HG03039 (cell line): ENCODE data around the gene PLA2G2D.

ENCODE experiments used
- ATAC-seq: cut with Tn5 transposase; IDR thresholded peaks from one replicate; pipeline ENCODE4 v1.9.1; 2021; ENCODE audit warnings: mild to moderate bottlenecking, moderate library complexity; ENCODE audit not compliant: unreplicated experiment

The PLA2G2D gene, protein sequence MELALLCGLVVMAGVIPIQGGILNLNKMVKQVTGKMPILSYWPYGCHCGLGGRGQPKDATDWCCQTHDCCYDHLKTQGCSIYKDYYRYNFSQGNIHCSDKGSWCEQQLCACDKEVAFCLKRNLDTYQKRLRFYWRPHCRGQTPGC

DNA sequence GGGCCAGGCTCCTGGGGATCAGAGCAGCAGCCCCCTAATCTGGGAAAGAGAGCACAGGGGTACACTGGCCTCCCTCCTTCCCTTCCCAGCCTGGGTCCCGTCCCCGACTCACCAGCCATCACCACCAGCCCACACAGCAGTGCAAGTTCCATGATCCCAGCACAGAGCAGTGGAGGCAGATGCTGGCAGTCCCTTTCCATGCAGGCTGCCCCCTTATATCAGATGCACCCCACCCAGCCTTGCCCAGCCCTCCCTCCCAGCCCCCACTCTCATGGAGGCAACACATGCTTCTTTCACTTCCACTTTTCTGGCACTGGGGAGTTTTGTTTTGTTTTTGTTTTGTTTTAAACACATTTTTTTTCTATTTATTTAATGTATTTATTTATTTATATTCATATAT, at the start of gene PLA2G2D:
TSS of gene PLA2G2D (minus strand) at position 190 of the 400 bp plus-strand sequence. CDS start at position 152, 38 bp downstream.
- ATAC-seq: no peak

DNA sequence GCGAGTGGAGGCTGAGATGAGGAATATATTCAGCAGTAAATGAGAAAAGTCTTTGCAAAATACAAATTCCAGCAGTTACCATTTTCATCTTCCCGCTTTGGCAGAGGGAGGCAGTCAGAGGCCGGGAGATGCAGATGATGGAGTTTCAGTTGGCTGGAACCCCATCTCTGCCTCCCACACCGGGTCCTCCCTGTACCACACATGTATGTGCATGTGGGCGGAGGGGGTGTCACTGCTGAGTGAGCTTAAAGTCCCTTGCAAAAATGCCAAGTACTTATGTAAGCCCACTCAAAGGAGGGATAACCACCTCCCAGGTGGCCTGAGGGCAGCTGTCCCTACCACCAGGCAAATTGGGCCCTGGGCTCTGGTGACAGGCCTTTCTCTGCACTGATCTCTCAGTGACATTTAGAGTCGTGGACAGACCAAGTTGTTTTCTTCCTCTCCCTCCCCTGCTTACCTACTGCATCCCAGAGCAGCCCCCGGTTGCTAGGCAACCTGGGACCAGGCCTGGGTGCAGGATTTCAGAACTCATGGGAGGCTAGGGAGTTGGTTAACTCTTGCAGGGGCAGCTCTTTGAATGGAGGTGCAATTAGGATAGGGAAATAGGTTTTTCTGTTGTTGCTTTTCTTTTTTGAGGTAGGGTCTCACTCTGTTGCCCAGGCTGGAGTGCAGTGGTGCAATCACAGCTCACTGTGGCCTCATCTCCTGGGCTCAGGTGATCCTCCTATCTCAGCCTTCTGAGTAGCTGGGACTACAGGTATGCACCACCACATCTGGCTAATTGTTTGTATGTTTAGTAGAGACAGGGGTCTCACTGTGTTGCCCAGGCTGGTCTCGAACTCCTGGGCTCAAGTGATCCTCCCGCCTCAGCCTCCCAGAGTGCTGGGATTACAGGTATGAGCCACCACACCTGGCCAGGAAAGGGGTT, 49.5 kb upstream of the PLA2G2D start:
- ATAC-seq: no peak

DNA sequence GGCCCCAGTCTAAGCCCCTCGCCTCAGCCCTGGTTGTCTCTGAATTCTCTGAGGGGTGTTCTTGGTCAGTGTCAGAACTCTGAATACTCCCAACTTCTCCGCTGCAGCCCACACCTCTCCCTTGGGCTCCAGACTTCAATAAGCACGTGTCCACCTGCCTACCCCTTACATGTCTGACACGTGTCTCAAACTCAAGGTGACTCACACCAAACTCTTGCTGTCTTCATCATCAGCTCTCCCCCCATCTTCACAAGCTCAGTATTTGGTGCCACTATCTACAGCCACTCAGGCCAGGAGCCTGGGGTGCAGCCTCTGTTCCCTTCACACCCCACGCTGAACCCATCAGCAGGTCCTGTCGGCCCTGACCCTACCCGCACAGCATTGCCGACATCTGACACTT, 47.8 kb upstream of the PLA2G2D start:
- no peak for ATAC-seq

DNA sequence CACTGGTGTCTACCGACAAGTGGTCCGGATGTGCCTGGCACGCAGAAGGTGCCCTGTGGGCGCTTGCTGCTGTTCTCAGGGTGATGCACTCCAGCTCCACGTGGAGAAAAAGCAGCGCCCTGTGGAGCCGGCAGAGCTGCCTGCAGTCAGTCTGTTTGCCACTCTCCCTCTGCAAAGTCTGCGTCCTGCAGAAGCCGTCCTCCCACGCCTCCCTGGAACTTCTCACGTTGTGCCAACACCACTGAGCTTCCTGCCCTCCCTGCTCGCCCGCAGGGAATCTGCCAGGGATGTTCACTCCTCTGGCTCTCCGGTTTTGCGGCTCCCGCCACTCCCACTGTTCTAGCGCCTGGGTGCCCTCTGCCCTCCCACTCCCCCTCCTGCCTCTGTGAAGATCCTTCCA, 46.7 kb upstream of the PLA2G2D start:
- no peak for ATAC-seq

- no peak for ATAC-seq
Measured at GRCh38 chr1:20165522-20165951, 46.2 kb upstream of the PLA2G2D start.

GRCh38 chr1:20164694-20165202, 45.4 kb upstream of the PLA2G2D start:
- no peak for ATAC-seq

GRCh38 chr1:20160034-20160433, 40.7 kb upstream of the PLA2G2D start:
- no peak for ATAC-seq

GRCh38 chr1:20158358-20159070, 39.2 kb upstream of the PLA2G2D start:
- ATAC-seq: no peak

DNA sequence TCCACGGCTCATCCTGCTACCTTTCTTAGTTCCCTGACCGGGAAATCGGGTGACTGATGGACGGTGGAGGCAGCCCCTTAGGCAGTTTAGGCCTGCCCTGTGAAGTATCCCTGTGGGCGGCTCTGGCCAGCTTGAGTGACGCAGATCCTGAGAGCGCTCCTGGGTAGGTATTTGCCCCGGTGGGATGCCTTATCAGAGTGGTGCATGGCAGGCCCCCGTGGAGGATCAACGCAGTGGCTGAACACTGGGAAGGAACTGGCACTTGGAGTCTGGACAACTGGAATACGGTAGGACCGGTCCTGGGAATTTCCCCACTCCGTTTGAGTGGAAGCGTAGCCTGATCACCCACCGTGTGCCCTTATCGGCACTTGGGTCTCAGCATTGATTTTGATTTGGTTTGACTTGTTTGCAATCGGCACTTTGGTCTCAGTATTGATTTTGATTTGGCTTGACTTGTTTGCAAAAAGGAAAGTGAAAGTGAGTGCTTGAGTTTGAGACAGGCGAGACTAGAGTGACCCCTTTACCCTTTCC, 35.0 kb upstream of the PLA2G2D start:
- ATAC-seq: no peak

DNA sequence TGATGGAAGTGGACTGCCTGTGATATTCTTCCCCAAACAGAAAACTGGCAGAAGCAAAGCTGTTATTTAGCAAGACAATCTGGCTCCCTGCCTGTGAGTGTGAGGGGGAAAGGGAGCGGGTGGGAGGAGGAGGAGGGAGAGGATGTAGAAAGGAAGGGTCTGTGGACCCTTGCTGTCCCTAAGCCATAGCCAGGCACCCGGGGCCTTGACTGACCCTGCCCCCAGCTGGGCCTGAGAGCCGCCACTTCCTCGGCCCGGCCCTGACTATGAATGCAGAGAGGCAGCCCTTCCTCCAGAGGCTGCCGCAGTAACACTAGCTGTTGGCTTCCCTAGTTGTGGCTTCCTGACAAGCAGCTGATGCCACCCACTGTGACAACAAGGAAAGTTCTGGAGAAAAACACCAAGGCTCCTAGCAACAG, 33.7 kb upstream of the PLA2G2D start:
- no peak for ATAC-seq

DNA sequence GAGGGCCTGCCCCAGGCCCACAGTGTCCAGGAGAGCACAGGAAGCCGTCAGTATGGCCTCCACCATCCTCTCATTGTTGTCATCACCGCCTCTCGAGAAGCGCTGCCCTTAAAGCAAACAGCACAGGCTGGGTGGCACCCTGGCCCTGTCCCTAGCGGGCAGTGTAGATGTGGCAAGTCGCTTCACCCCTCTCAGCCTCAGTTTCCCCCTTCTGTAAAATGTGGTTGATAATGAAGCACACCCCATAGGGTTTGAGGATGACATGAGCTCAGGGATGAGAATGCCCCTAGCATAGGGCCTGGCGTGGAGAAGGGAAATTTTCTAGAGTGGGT, 33.2 kb upstream of the PLA2G2D start:
- ATAC-seq: no peak

DNA sequence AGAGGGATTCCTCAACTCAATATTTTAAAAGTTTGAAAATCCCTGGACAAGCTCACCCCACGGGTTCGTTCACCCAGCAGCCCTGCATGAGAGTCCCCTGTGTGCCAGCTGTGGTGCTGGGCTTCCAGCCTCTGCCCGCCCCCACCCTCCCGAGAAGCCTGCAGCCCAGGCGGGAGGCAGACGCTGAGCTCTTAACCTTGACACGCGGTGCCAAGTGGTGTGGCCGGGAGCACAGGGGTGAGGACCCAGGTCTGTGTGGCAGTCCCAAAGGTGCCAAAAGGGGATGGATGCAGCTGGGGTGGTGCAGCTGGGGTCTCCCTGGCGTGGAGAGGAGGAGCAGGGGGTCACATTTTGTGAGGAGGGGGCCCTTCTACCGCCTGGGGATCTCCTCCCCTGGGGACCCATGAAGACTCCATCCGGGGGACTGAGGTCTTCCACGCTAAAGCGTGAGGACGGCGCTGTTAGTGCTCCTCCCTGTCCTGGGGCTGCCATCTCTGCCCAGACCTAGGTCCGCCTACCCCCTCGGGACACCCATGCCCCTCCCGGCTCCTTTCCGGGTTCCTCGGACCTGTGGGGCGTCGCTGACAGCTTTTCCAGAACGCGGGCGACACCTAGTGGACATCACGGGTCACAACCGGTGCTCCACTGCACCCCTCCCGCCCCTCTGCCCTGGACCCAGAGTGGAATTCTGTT, 32.7 kb upstream of the PLA2G2D start:
- ATAC-seq: no peak

DNA sequence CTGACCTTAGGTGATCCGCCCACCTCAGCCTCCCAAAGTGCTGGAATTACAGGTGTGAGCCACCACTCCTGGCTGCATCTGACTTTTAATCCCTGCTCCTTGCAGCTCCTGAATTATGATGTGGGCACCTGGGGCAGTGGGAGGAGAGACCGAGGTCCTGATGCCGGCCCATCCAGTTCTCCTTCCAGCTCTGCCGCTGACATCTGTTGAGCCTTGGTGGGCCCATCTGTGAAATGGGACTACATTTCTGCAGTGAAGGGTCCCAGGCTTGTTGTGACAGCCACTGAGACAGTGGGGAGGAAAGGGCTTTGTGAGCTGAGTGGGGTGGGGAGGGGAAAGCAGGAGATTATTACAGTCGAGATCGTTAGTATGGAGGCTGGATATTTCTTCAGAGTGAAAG, 31.6 kb upstream of the PLA2G2D start:
- no peak for ATAC-seq

- no peak for ATAC-seq
Measured at GRCh38 chr1:20150326-20150705, 31.0 kb upstream of the PLA2G2D start.

DNA sequence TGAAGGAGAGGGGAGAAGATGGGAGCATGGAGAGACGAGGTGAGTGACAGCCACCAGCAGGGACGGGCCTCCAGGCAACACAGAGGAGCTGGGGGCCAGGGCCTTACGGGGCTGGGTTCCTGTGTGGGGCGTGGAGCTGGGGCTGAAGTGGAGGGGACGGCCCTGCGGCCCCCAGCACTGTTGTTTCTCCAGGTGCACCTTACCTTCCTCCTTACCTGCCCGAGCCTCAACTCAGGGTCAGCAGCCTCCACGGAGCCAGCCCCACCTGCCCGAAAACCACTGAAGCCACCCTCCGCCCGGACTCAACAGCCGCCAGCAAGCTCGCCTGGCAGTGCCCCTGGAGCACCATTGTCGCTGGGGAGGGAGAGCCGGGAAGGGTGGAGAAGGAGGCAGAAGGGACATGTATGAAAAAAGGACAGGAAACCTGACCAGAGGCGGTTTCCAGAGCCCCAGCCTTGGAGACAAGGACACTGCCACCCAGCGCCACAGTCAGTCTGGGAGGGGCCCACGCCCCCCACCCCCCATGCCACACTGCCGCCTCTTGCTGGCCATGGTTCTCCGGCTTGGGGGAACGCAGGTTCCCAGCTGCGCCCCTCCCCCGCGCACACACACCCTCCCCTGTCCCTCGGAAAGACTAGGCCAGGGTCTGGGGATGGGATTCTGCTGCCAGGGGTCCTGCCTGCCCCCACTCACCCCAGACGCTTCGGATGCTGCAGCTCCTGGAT, 30.4 kb upstream of the PLA2G2D start:
- no peak for ATAC-seq

- no peak for ATAC-seq
Measured at GRCh38 chr1:20148571-20149500, 29.5 kb upstream of the PLA2G2D start.

GRCh38 chr1:20147846-20148570, 28.7 kb upstream of the PLA2G2D start:
- no peak for ATAC-seq
